Mesenchymal stem cell (in vitro differentiated cells and primary cell): Measurements from ENCODE around the gene MED13L.

ENCODE experiments used
- DNase-seq: peaks from one replicate; pipeline ENCODE4 v3.0.0-alpha.2; 2013
- H2AFZ ChIP-seq: one replicate; pipeline ENCODE4 v1.6.1; 2013; ENCODE audit warnings: low read depth, mild to moderate bottlenecking, control low read depth, inconsistent platforms, low read length, moderate library complexity
- H2AK5ac ChIP-seq: 2 replicates; pipeline ENCODE4 v1.6.1; 2013; ENCODE audit warnings: low read length, moderate library complexity, mild to moderate bottlenecking, inconsistent platforms; ENCODE audit not compliant: severe bottlenecking
- H2BK120ac ChIP-seq: one replicate; pipeline ENCODE4 v1.6.1; 2013; ENCODE audit warnings: low read depth, mild to moderate bottlenecking, inconsistent platforms, low read length, moderate library complexity
- H2BK12ac ChIP-seq, 2 experiments: one replicate each; pipeline ENCODE4 v1.6.1; 2013; ENCODE audit warnings: inconsistent platforms in 2 of 2, low read length in 2 of 2, mild to moderate bottlenecking in 2 of 2, moderate library complexity in 2 of 2, control low read depth in 1 of 2
- H2BK15ac ChIP-seq: one replicate; pipeline ENCODE4 v1.6.1; 2013; ENCODE audit warnings: mild to moderate bottlenecking, low read depth, inconsistent platforms; ENCODE audit not compliant: poor library complexity, severe bottlenecking
- H2BK5ac ChIP-seq: 2 replicates; pipeline ENCODE4 v1.6.1; 2013; ENCODE audit warnings: low read depth, mild to moderate bottlenecking, low read length, control low read depth, inconsistent platforms; ENCODE audit not compliant: poor library complexity, severe bottlenecking
- H3K14ac ChIP-seq, 2 experiments: one replicate each; pipeline ENCODE4 v1.6.1; 2013; ENCODE audit warnings: inconsistent platforms in 2 of 2, low read length in 2 of 2, control low read depth in 1 of 2, mild to moderate bottlenecking in 1 of 2, moderate library complexity in 1 of 2
- H3K18ac ChIP-seq, 2 experiments: one replicate each; pipeline ENCODE4 v1.6.1; 2013; ENCODE audit warnings: inconsistent platforms in 2 of 2, low read length in 2 of 2, control low read depth in 1 of 2, low read depth in 1 of 2, mild to moderate bottlenecking in 1 of 2
- H3K23ac ChIP-seq, 2 experiments: one replicate each; pipeline ENCODE4 v1.6.1; 2013; ENCODE audit warnings: inconsistent platforms in 2 of 2, low read length in 2 of 2, mild to moderate bottlenecking in 2 of 2, moderate library complexity in 2 of 2, control low read depth in 1 of 2
- H3K27ac ChIP-seq: 2 replicates; pipeline ENCODE4 v1.5.1; 2013; ENCODE audit warnings: mild to moderate bottlenecking, moderate library complexity, low read length, control low read depth, inconsistent platforms; ENCODE audit not compliant: poor library complexity, severe bottlenecking
- H3K27me3 ChIP-seq, 2 experiments: 2 replicates each; pipeline versions ENCODE4 v1.6.1 to v1.7.0; 2013; ENCODE audit warnings: low read length in 2 of 2, mild to moderate bottlenecking in 2 of 2, moderate library complexity in 2 of 2, control low read depth in 1 of 2, inconsistent platforms in 1 of 2; ENCODE audit not compliant: control insufficient read depth in 1 of 2, insufficient read depth in 1 of 2
- H3K36me3 ChIP-seq, 2 experiments: 2 replicates each; pipeline versions ENCODE4 v1.6.1 to v1.7.0; 2013; ENCODE audit warnings: low read length in 2 of 2, control low read depth in 1 of 2, inconsistent platforms in 1 of 2, low read depth in 1 of 2, mild to moderate bottlenecking in 1 of 2; ENCODE audit not compliant: insufficient read depth in 2 of 2, control insufficient read depth in 1 of 2
- H3K4ac ChIP-seq, 2 experiments: one replicate each; pipeline ENCODE4 v1.6.1; 2013; ENCODE audit warnings: inconsistent platforms in 2 of 2, low read length in 2 of 2, mild to moderate bottlenecking in 2 of 2, moderate library complexity in 2 of 2, control low read depth in 1 of 2, low read depth in 1 of 2
- H3K4me1 ChIP-seq: 2 replicates; pipeline ENCODE4 v1.6.1; 2013; ENCODE audit warnings: low read depth, low read length, control low read depth; ENCODE audit not compliant: control insufficient read depth, insufficient read depth
- H3K4me2 ChIP-seq: 2 replicates; pipeline ENCODE4 v1.6.1; 2013; ENCODE audit warnings: low read length, mild to moderate bottlenecking, inconsistent platforms; ENCODE audit not compliant: poor library complexity, severe bottlenecking
- H3K4me3 ChIP-seq, 2 experiments: 2 replicates each; pipeline versions ENCODE4 v1.5.1 to v1.7.0; 2013; ENCODE audit warnings: low read length in 2 of 2, mild to moderate bottlenecking in 2 of 2, control low read depth in 1 of 2, low read depth in 1 of 2; ENCODE audit not compliant: insufficient read depth in 1 of 2
- H3K79me1 ChIP-seq: replicated peaks from 2 replicates; pipeline ENCODE4 v1.6.1; 2013; ENCODE audit warnings: mild to moderate bottlenecking, control low read depth, low read length, inconsistent platforms; ENCODE audit not compliant: poor library complexity, severe bottlenecking
- H3K9ac ChIP-seq: 2 replicates; pipeline ENCODE4 v1.7.0; 2013; ENCODE audit warnings: mild to moderate bottlenecking, low read length, moderate library complexity
- H3K9me3 ChIP-seq: 2 replicates; pipeline ENCODE4 v1.7.0; 2013; ENCODE audit warnings: mild to moderate bottlenecking, low read length; ENCODE audit not compliant: control insufficient read depth
- H4K8ac ChIP-seq: one replicate; pipeline ENCODE4 v1.6.1; 2013; ENCODE audit warnings: inconsistent platforms, mild to moderate bottlenecking, low read length, moderate library complexity
- H4K91ac ChIP-seq: one replicate; pipeline ENCODE4 v1.6.1; 2013; ENCODE audit warnings: mild to moderate bottlenecking, low read length, inconsistent platforms
- WGBS: methylation state at CpG from one replicate; pipeline ENCODE4 v1.1.7; 2013; ENCODE audit warnings: mixed read lengths; 5-methylcytosine and 5-hydroxymethylcytosine counted together

Gene MED13L

GRCh38 chr12:116249938-116250337, 27.6 kb downstream of the MED13L start:
- H3K23ac ChIP-seq = no peak overlapping the region
- H3K4me2 ChIP-seq = no peak overlapping the region
- no peak overlapping the region for H3K14ac ChIP-seq
- H4K91ac ChIP-seq = no peak overlapping the region
- H3K4me3 ChIP-seq = no peak overlapping the region
- H3K27me3 ChIP-seq = no peaks in the 10 kb centered on the region
- H2BK5ac ChIP-seq = peak overlapping the region; percentile 31
- H3K4ac ChIP-seq = no peak overlapping the region
- no peak overlapping the region for H2AK5ac ChIP-seq
- no peak overlapping the region for H4K8ac ChIP-seq
- H3K4me1 ChIP-seq = peaks cover 4% of the 10 kb centered on the region
- DNase-seq = no peak
- no peak overlapping the region for H2BK15ac ChIP-seq
- H3K36me3 ChIP-seq = no peaks in the 10 kb centered on the region
- H3K9ac ChIP-seq = no peak overlapping the region
- H2BK120ac ChIP-seq = no peak overlapping the region
- no peak overlapping the region for H3K18ac ChIP-seq
- H2BK12ac ChIP-seq = no peak overlapping the region
- no peaks in the 10 kb centered on the region for H3K79me1 ChIP-seq
- no peak overlapping the region for H2AFZ ChIP-seq
- no peak overlapping the region for H3K27ac ChIP-seq
- H3K9me3 ChIP-seq = peaks cover 13% of the 10 kb centered on the region
- WGBS = no CpG with 5 or more reads among the region's 2 CpGs

DNA sequence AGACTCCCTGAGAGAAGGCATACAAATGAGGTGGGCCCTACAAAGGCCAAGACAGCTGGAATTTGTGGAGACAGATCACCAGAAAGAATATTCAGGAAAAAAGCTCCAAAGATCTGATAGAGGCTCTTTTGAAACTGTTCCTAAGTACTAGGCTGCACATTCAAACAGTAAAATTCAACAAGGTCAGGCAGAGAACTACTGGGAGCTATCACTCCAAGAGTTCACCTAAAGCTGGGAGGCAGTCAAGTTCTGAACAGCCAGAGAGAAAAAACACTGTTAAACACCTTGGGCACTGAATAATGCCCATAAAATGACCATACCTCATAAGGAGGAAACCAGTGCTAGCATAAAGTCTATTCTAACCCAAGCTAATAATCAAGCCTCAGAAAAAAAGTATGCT, 28.6 kb downstream of the MED13L start:
- no peak overlapping the region for H4K91ac ChIP-seq

GRCh38 chr12:116248433-116248832, 29.1 kb downstream of the MED13L start:
- H3K36me3 ChIP-seq = no peaks in the 10 kb centered on the region
- H2BK12ac ChIP-seq = no peak overlapping the region
- no peak overlapping the region for H2BK15ac ChIP-seq
- H2AFZ ChIP-seq = no peak overlapping the region
- peaks cover 13% of the 10 kb centered on the region for H3K9me3 ChIP-seq
- no peak overlapping the region for H3K23ac ChIP-seq
- no peak overlapping the region for H3K4me3 ChIP-seq
- no peak overlapping the region for H3K9ac ChIP-seq
- H3K79me1 ChIP-seq = no peaks in the 10 kb centered on the region
- no peak overlapping the region for H4K8ac ChIP-seq
- DNase-seq = no peak
- H2BK5ac ChIP-seq = no peak overlapping the region
- no peak overlapping the region for H3K27ac ChIP-seq
- no peaks in the 10 kb centered on the region for H3K27me3 ChIP-seq
- no peak overlapping the region for H2AK5ac ChIP-seq
- H2BK120ac ChIP-seq = no peak overlapping the region
- no peak overlapping the region for H4K91ac ChIP-seq
- peaks cover 9% of the 10 kb centered on the region for H3K4me1 ChIP-seq
- H3K14ac ChIP-seq = no peak overlapping the region
- H3K4ac ChIP-seq = no peak overlapping the region
- H3K4me2 ChIP-seq = no peak overlapping the region
- H3K18ac ChIP-seq = no peak overlapping the region

More for the DNA sequence above, 28.6 kb downstream of the MED13L start:
- Histone ChIP-seq H2BK120ac (no peak overlapping the region), H3K27ac (no peak overlapping the region), H3K4me1 (peaks cover 9% of the 10 kb centered on the region), H3K4me3 (no peak overlapping the region), H2BK12ac (no peak overlapping the region), H3K18ac (no peak overlapping the region), H3K9ac (no peak overlapping the region), H3K4ac (no peak overlapping the region), H2AFZ (no peak overlapping the region), H3K9me3 (peaks cover 13% of the 10 kb centered on the region), H2BK5ac (no peak overlapping the region), H3K23ac (no peak overlapping the region), H3K36me3 (no peaks in the 10 kb centered on the region), H2AK5ac (no peak overlapping the region), H3K4me2 (no peak overlapping the region), H3K27me3 (no peaks in the 10 kb centered on the region), H3K14ac (no peak overlapping the region), H4K8ac (no peak overlapping the region), H3K79me1 (no peaks in the 10 kb centered on the region), H2BK15ac (no peak overlapping the region)
- DNase-seq = no peak

DNA sequence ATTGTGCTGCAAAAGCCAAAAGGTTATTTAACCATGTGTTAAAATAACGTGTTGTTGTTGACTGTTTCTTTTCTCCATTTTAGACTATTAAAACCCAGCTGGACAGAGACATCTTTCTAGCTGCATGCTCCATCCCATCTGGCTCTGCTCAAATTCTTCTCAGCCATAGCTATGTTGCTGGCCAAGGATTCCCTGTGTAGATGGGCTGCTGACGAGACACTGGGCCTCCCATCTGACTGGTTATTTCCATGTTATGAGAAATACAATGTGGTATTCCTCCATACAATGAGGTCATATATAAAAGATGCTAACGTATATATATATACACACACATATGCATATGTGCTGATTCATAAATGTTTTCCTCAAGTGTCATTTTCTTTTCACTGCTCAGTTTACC, 30.1 kb downstream of the MED13L start:
- no peak overlapping the region for H3K4me3 ChIP-seq
- H4K91ac ChIP-seq = no peak overlapping the region
- H3K4ac ChIP-seq = no peak overlapping the region
- H3K14ac ChIP-seq = no peak overlapping the region
- no peak overlapping the region for H2BK15ac ChIP-seq
- H3K27ac ChIP-seq = no peak overlapping the region
- no peaks in the 10 kb centered on the region for H3K27me3 ChIP-seq
- H4K8ac ChIP-seq = no peak overlapping the region
- H3K23ac ChIP-seq = no peak overlapping the region
- no peaks in the 10 kb centered on the region for H3K79me1 ChIP-seq
- WGBS = 100% methylated on average over 2 of the region's 3 CpGs
- no peaks in the 10 kb centered on the region for H3K36me3 ChIP-seq
- H2AFZ ChIP-seq = no peak overlapping the region
- no peak overlapping the region for H2AK5ac ChIP-seq
- no peak overlapping the region for H2BK120ac ChIP-seq
- peaks cover 13% of the 10 kb centered on the region for H3K9me3 ChIP-seq
- H3K9ac ChIP-seq = no peak overlapping the region
- peak; percentile 63 for DNase-seq
- peaks cover 9% of the 10 kb centered on the region for H3K4me1 ChIP-seq
- no peak overlapping the region for H3K18ac ChIP-seq
- no peak overlapping the region for H2BK12ac ChIP-seq
- H3K4me2 ChIP-seq = no peak overlapping the region
- H2BK5ac ChIP-seq = no peak overlapping the region
